A549 treated with AZD9567 at 1 μM for 4 hours (cell line): ENCODE measurements around the gene MTRR. TPM values are rescaled to one million over a fixed set of nuclear protein-coding genes. Genes with fewer than 3 reads are reported as not detected.

Source experiments
- total RNA-seq: library from RNA; stranded (reverse); fragments of 200-300 nt; extraction: Qiagen RNA extraction; gene quantifications from 5 replicates; pipeline ENCODE4 v1.2.3, GENCODE V29; 2022; ENCODE audit not compliant: insufficient read depth

MTRR gene
- 19.7 to 35.9 TPM (median 33.5 TPM) in 5 replicates for total RNA-seq

GRCh38 chr5:7868773-7869473, at the start of gene MTRR, which contains the start of gene FASTKD3:
Gene MTRR (plus strand): TSS chr5:7869148. CDS start chr5:7870795, 1,647 bp downstream.
Gene FASTKD3 (minus strand): TSS chr5:7869031. CDS start chr5:7868083, 948 bp downstream.

GRCh38 chr5:7850395-7851239, 18.3 kb upstream of the MTRR start, which contains the start of gene CFAP90:
Gene CFAP90 (minus strand): TSS chr5:7851133. CDS start chr5:7851021, 112 bp downstream.

Other genes starting within 250 kb of the MTRR start
- 0.47 to 0.64 TPM (median 0.59 TPM) in 4 of 5 replicates, not detected in the other for gene CFAP90, start 18.0 kb upstream of the MTRR start, total RNA-seq
- gene FASTKD3, start 117 bp upstream of the MTRR start, total RNA-seq: 14.9 to 25.2 TPM (median 15.6 TPM) in 5 replicates